B cell (primary cell): Measurements from ENCODE around the gene SNAP47. TPM values are rescaled to one million over a fixed set of nuclear protein-coding genes. Genes with fewer than 3 reads are reported as not detected.
A peak's percentile ranks its signal among the peaks of the same experiment; 100 is the strongest.

ENCODE experiments used
- ATAC-seq: fragments of 200-7000 bp; cut with Tn5 transposase; one replicate; pipeline ENCODE4 v1.10.0; 2021; ENCODE audit warnings: low read depth, mild to moderate bottlenecking, moderate number of reproducible peaks, moderate library complexity
- CTCF ChIA-PET: fragments of 350-600 bp; sonication (Branson Sonifier 250); formaldehyde crosslinking; loops from one replicate; lab custom pipeline; 2021; ENCODE audit warnings: antibody characterized with exemption, inconsistent platforms; lab: Charles Lee
- POLR2A ChIA-PET: fragments of 350-600 bp; sonication (Branson Sonifier 250); formaldehyde crosslinking; loops from one replicate; lab custom pipeline; 2021; ENCODE audit warnings: antibody characterized with exemption; lab: Charles Lee
- DNase-seq: peaks from one replicate; pipeline ENCODE4 v3.0.0; 2013
- H2AFZ ChIP-seq: 2 replicates; pipeline ENCODE4 v1.6.1; 2012; ENCODE audit warnings: mild to moderate bottlenecking, low read depth, low read length; ENCODE audit not compliant: insufficient read depth, poor library complexity, severe bottlenecking
- H3K27ac ChIP-seq, 2 donors: 1 replicate in 1 of 2; 2 replicates in 1 of 2; pipeline ENCODE4 v1.5.1; 2012 to 2013; ENCODE audit warnings: low read length in 2 of 2, mild to moderate bottlenecking in 2 of 2, moderate library complexity in 1 of 2
- H3K27me3 ChIP-seq, 4 experiments: fragments of 200-600 bp in 1 of 4; sonication (generic) in 1 of 4; replicated peaks in 1 of 4; 1 replicate in 2 of 4; 2 replicates in 2 of 4; pipeline versions ENCODE4 v1.6.1 to v1.7.0; 2013 to 2016; ENCODE audit warnings: low read length in 3 of 4, mild to moderate bottlenecking in 2 of 4, mixed read lengths in 1 of 4, moderate library complexity in 1 of 4; ENCODE audit not compliant: insufficient read depth in 4 of 4, control insufficient read depth in 3 of 4; ENCODE audit errors: control extremely low read depth in 1 of 4
- H3K36me3 ChIP-seq, 2 experiments: replicated peaks in 1 of 2; 1 replicate in 1 of 2; 2 replicates in 1 of 2; pipeline versions ENCODE4 v1.6.1 to v1.7.1; 2013; ENCODE audit warnings: low read length in 1 of 2; ENCODE audit not compliant: insufficient read depth in 2 of 2, control insufficient read depth in 1 of 2; ENCODE audit errors: control extremely low read depth in 1 of 2, extremely low read depth in 1 of 2
- H3K4me1 ChIP-seq, 2 donors: fragments of 200-600 bp in 1 of 2; sonication (generic) in 1 of 2; 1 replicate in 1 of 2; 2 replicates in 1 of 2; pipeline versions ENCODE4 v1.5.1 to v1.6.1; 2013 to 2017; ENCODE audit warnings: low read length in 2 of 2; ENCODE audit not compliant: control insufficient read depth in 2 of 2, insufficient read depth in 2 of 2
- H3K4me2 ChIP-seq: replicated peaks from 2 replicates; pipeline ENCODE3; 2012; ENCODE audit warnings: mild to moderate bottlenecking, low read depth, low read length; ENCODE audit not compliant: poor library complexity, severe bottlenecking
- H3K4me3 ChIP-seq, 5 experiments: fragments of 200-600 bp in 1 of 5; sonication (generic) in 1 of 5; 1 replicate in 3 of 5; 2 replicates in 2 of 5; pipeline versions ENCODE4 v1.5.1 to v1.7.0; 2011 to 2016; ENCODE audit warnings: low read length in 4 of 5, mild to moderate bottlenecking in 4 of 5, low read depth in 2 of 5, control low read depth in 1 of 5, moderate library complexity in 1 of 5; ENCODE audit not compliant: insufficient read depth in 1 of 5; ENCODE audit errors: control extremely low read depth in 1 of 5, extremely low read depth in 1 of 5
- H3K79me2 ChIP-seq: fragments of 200-600 bp; sonication (generic); one replicate; pipeline ENCODE4 v1.6.0; 2016; ENCODE audit warnings: low read length; ENCODE audit not compliant: control insufficient read depth, insufficient read depth
- H3K9ac ChIP-seq: fragments of 200-600 bp; sonication (generic); 2 replicates; pipeline ENCODE4 v1.6.1; 2017; ENCODE audit warnings: mild to moderate bottlenecking, low read length, moderate library complexity
- H3K9me3 ChIP-seq, 3 donors: one replicate each; pipeline versions ENCODE4 v1.6.1 to v1.7.1; 2013; ENCODE audit warnings: low read length in 2 of 3; ENCODE audit not compliant: control insufficient read depth in 2 of 3, insufficient read depth in 1 of 3; ENCODE audit errors: control extremely low read depth in 1 of 3
- H4K20me1 ChIP-seq: 2 replicates; pipeline ENCODE4 v1.6.0; 2012; ENCODE audit warnings: mild to moderate bottlenecking, low read length; ENCODE audit not compliant: insufficient read depth, control insufficient read depth, poor library complexity, severe bottlenecking
- H3K27ac Mint-ChIP-seq: one replicate; pipeline ENCODE4 v1.8.0; 2021; ENCODE audit warnings: mixed read lengths
- H3K27me3 Mint-ChIP-seq: one replicate; pipeline ENCODE4 v1.8.0; 2021; ENCODE audit warnings: mixed read lengths
- H3K4me1 Mint-ChIP-seq: one replicate; pipeline ENCODE4 v1.8.0; 2021; ENCODE audit warnings: mixed read lengths
- H3K4me3 Mint-ChIP-seq: one replicate; pipeline ENCODE4 v1.8.0; 2021; ENCODE audit warnings: mixed read lengths
- H3K9me3 Mint-ChIP-seq: one replicate; pipeline ENCODE4 v1.8.0; 2022; ENCODE audit warnings: mixed read lengths; ENCODE audit not compliant: insufficient read depth
- EZH2 ChIP-seq: IDR thresholded peaks from 2 replicates; pipeline ENCODE4 v1.6.1; 2012; ENCODE audit warnings: borderline replicate concordance, low read depth, mild to moderate bottlenecking, moderate library complexity, low read length; ENCODE audit not compliant: insufficient read depth, poor library complexity, severe bottlenecking
- WGBS: methylation state at CpG from one replicate; pipeline ENCODE4 v1.1.5; 2013; ENCODE audit warnings: missing lambda C conversion rate; ENCODE audit not compliant: insufficient coverage; 5-methylcytosine and 5-hydroxymethylcytosine counted together
- intact Hi-C: fragments of 100-400 bp; cut with micrococcal nuclease; formaldehyde crosslinking; loops from one replicate; pipeline ENCODE4 v1.10.0; 2022
- polyA plus RNA-seq: library from polyadenylated mRNA; depleted of rRNA; stranded (reverse); fragments of >200 nt; gene quantifications from 2 replicates; pipeline ENCODE4 v1.2.3, GENCODE V29; 2012
- total RNA-seq, 2 donors: library from RNA; stranded (reverse); fragments of 120-200 nt in 1 of 2; gene quantifications; 1 replicate in 1 of 2; 2 replicates in 1 of 2; pipeline versions ENCODE4 v1.2.3 to v1.2.4, GENCODE V29; 2013 to 2022
- TF ChIP-seq, protein P1 (sequence below): fragments of 200-600 bp; IDR thresholded peaks from one replicate; pipeline ENCODE4 v1.8.0; 2022; ENCODE audit warnings: antibody characterized with exemption, mild to moderate bottlenecking

Gene SNAP47
- total and polyA plus RNA-seq, 2 donors (not counting 1 experiment from before 2014, with no cell fraction given): 25.6 to 34.9 TPM

- DNase-seq (peak; percentile 14), ATAC-seq (no peak)
- Histone ChIP-seq H3K27me3 (peaks cover 0 to 4% (median 0%) of the 10 kb centered on the region in 4 experiments), H4K20me1 (no peaks in the 10 kb centered on the region), H3K4me2 (no peak overlapping the region), H3K9me3 (peaks cover 0 to 5% (median 0%) of the 10 kb centered on the region in 3 donors), H2AFZ (no peak overlapping the region), H3K4me3 (no peak overlapping the region), H3K9ac (no peak overlapping the region), H3K36me3 (no peaks in the 10 kb centered on the region), H3K79me2 (no peaks in the 10 kb centered on the region), H3K4me1 (peaks cover 21 to 27% of the 10 kb centered on the region in 2 donors), H3K27ac (no peak overlapping the region)
- intact Hi-C loops: no loop called here
- POLR2A ChIA-PET: no interaction called here
- H3K27me3 Mint-ChIP-seq: peaks cover under 1% of the 10 kb centered on the region
- H3K9me3 Mint-ChIP-seq: no peaks in the 10 kb centered on the region
- CTCF ChIA-PET: no interaction called here
- no peak overlapping the region for H3K27ac Mint-ChIP-seq
- H3K4me1 Mint-ChIP-seq: peaks cover 13% of the 10 kb centered on the region
- 90% methylated on average over 4 of the region's 4 CpGs for WGBS
- H3K4me3 Mint-ChIP-seq: no peak overlapping the region
- TF ChIP-seq, protein P1, sequence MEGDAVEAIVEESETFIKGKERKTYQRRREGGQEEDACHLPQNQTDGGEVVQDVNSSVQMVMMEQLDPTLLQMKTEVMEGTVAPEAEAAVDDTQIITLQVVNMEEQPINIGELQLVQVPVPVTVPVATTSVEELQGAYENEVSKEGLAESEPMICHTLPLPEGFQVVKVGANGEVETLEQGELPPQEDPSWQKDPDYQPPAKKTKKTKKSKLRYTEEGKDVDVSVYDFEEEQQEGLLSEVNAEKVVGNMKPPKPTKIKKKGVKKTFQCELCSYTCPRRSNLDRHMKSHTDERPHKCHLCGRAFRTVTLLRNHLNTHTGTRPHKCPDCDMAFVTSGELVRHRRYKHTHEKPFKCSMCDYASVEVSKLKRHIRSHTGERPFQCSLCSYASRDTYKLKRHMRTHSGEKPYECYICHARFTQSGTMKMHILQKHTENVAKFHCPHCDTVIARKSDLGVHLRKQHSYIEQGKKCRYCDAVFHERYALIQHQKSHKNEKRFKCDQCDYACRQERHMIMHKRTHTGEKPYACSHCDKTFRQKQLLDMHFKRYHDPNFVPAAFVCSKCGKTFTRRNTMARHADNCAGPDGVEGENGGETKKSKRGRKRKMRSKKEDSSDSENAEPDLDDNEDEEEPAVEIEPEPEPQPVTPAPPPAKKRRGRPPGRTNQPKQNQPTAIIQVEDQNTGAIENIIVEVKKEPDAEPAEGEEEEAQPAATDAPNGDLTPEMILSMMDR: no peak
- TF ChIP-seq EZH2: no peak
Observed at GRCh38 chr1:227790868-227791267, 55.6 kb downstream of the SNAP47 start.

- Histone ChIP-seq H3K4me1 (peaks cover 14 to 20% of the 10 kb centered on the region in 2 donors), H4K20me1 (no peaks in the 10 kb centered on the region), H3K9ac (no peak overlapping the region), H2AFZ (no peak overlapping the region), H3K9me3 (no peaks in the 10 kb centered on the region), H3K36me3 (no peaks in the 10 kb centered on the region), H3K27me3 (peaks cover 0 to 4% (median 0%) of the 10 kb centered on the region in 4 experiments), H3K4me2 (no peak overlapping the region), H3K4me3 (no peak overlapping the region), H3K79me2 (no peaks in the 10 kb centered on the region), H3K27ac (no peak overlapping the region)
- CTCF ChIA-PET: no interaction called here
- TF ChIP-seq EZH2: no peak
- TF ChIP-seq, protein P1: no peak
- no peaks in the 10 kb centered on the region for H3K9me3 Mint-ChIP-seq
- peak; percentile 5 for DNase-seq
- WGBS: 95% methylated on average over 4 of the region's 6 CpGs
- H3K4me3 Mint-ChIP-seq: no peak overlapping the region
- ATAC-seq: no peak
- POLR2A ChIA-PET: no interaction called here
- peaks cover 7% of the 10 kb centered on the region for H3K4me1 Mint-ChIP-seq
- no peak overlapping the region for H3K27ac Mint-ChIP-seq
- peaks cover 3% of the 10 kb centered on the region for H3K27me3 Mint-ChIP-seq
- intact Hi-C loops: no loop called here
Observed at GRCh38 chr1:227791425-227792143, 56.3 kb downstream of the SNAP47 start.
